Sigmoid colon (tissue), 4 donors: Measurements from ENCODE around the gene CCDC102B.

Experiments used
- CTCF ChIP-seq, 4 experiments: fragments of 450-650 bp in 3 of 4; fragments of 200-600 bp in 1 of 4; IDR thresholded peaks; one replicate each; pipeline ENCODE4 v1.5.1; 2016 to 2019; ENCODE audit warnings: antibody characterized with exemption in 4 of 4, mild to moderate bottlenecking in 3 of 4, moderate library complexity in 2 of 4
- EP300 ChIP-seq, 4 donors: sonication (generic); formaldehyde crosslinking; IDR thresholded peaks; one replicate each; pipeline ENCODE4 v1.6.1; 2017; ENCODE audit warnings: antibody characterized with exemption in 4 of 4
- POLR2A ChIP-seq, 2 donors: fragments of 450-650 bp; IDR thresholded peaks; one replicate each; pipeline ENCODE4 v1.6.1; 2016; ENCODE audit warnings: antibody characterized with exemption in 2 of 2, mild to moderate bottlenecking in 2 of 2, moderate library complexity in 2 of 2

GRCh38 chr18:68841301-68841700 is 43.4 kb downstream of the CCDC102B start:
- TF ChIP-seq CTCF (IDR thresholded peaks at IDR 0.05), result no peak
- no peak for TF ChIP-seq EP300 (IDR thresholded peaks at IDR 0.05)
- no peak for TF ChIP-seq POLR2A (IDR thresholded peaks at IDR 0.05)
